ENCODE data around the gene HSD11B1L.

Gene HSD11B1L

DNA sequence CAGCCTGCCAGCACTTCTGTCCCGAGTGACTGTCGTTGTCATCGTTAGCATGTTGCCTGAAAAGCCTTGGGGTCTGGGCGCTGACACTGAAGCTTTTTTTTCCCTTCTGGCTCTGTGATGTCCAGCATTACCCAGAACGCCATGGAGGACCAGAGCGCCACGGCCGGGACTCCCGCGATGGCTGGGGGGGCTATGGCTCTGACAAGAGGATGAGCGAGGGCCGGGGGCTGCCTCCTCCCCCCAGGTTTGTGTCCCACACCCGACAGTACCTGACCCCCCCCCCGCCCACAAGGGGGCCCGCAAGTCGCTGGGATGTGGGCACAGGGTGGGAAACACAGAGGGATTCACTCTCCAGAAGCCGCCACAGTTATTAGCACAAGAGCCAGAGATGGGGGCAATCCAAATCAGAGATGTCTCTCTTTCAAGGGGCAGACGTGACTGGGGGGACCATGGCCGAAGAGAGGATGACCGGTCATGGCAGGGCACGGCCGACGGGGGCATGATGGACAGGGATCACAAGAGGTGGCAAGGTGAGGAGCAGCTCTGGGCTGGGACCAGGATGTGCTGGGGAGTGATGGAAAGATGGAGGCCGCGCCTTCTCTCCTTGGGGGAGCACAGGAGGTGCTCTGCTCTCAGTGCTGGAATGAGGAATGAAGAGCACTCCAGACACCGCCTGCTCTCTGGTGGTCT lies 13.8 kb upstream of the HSD11B1L start:
- Histone ChIP-seq H3K4me1 (ENCODE audit: control insufficient read depth, insufficient read depth, low read length) (peaks cover 7% of the 10 kb centered on the region; the same call in 1 of the 2 replicates), H3K36me3 (ENCODE audit: control insufficient read depth, insufficient read depth, low read length) (peaks cover 81% of the 10 kb centered on the region), H3K9me3 (ENCODE audit: control insufficient read depth, insufficient read depth, low read length) (no peaks in the 10 kb centered on the region), H3K27me3 (ENCODE audit: control insufficient read depth, insufficient read depth, low read length) (no peaks in the 10 kb centered on the region), H3K9ac (ENCODE audit: low read depth, low read length) (no peak overlapping the region), H3K27ac (ENCODE audit: low read depth, low read length) (peak overlapping the region; percentile 17), H3K4me3 (ENCODE audit: low read depth, low read length) (no peak overlapping the region)

DNA sequence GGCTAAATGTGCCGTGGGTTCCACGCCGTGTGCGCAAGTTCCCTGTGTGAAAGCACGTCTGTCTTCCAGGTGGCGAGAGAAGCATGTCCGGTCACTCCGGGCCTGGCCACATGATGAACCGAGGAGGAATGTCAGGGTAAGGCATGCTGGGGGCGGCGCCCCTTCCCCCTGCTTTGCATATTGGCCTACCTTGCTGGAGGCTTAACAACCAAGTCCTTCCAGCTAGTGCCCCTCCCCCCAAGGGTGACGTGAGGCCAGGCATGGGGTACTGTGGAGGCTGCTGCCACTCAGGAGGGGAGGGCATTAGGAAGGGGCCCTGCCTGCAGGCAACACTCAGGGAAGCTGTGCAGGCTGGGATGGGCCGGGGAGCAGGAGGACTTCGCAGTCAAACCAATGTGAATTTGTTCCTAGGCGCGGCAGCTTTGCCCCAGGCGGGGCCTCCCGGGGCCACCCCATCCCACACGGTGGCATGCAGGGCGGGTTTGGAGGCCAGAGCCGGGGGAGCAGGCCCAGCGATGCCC lies 13.0 kb upstream of the HSD11B1L start:
- H3K27me3 ChIP-seq (ENCODE audit: control insufficient read depth, insufficient read depth, low read length) = no peaks in the 10 kb centered on the region
- H3K36me3 ChIP-seq (ENCODE audit: control insufficient read depth, insufficient read depth, low read length) = peaks cover 74% of the 10 kb centered on the region
- H3K4me3 ChIP-seq (ENCODE audit: low read depth, low read length) = no peak overlapping the region
- H3K4me1 ChIP-seq (ENCODE audit: control insufficient read depth, insufficient read depth, low read length) = peaks cover 7% of the 10 kb centered on the region; the same call in 1 of the 2 replicates
- H3K27ac ChIP-seq (ENCODE audit: low read depth, low read length) = peak overlapping the region; percentile 17
- H3K9me3 ChIP-seq (ENCODE audit: control insufficient read depth, insufficient read depth, low read length) = no peaks in the 10 kb centered on the region
- H3K9ac ChIP-seq (ENCODE audit: low read depth, low read length) = no peak overlapping the region

DNA sequence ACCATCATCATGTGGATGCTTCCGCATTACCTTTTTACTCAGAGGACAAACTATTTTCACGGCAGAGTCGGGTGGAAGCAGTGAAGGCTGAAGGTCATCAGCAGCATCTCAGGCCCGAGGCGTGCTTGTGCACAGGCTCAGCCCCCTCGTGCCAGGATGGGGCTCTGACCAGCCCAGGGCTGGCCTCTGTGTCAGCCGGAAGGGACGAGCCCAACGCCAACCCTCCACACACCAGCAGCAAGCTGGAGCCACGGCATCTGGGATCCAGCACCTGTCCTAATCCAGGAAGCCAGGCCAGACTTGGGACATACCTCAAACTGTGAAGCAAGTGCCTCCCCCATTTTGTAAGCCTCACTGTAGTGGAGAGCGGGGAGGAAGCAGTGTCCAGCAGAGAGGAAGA lies 11.6 kb upstream of the HSD11B1L start:
- H3K4me1 ChIP-seq (ENCODE audit: control insufficient read depth, insufficient read depth, low read length) = peaks cover 7% of the 10 kb centered on the region; the same call in 1 of the 2 replicates
- peaks cover 64% of the 10 kb centered on the region for H3K36me3 ChIP-seq (ENCODE audit: control insufficient read depth, insufficient read depth, low read length)
- no peak overlapping the region for H3K27ac ChIP-seq (ENCODE audit: low read depth, low read length)
- no peaks in the 10 kb centered on the region for H3K9me3 ChIP-seq (ENCODE audit: control insufficient read depth, insufficient read depth, low read length)
- H3K27me3 ChIP-seq (ENCODE audit: control insufficient read depth, insufficient read depth, low read length) = no peaks in the 10 kb centered on the region
- H3K9ac ChIP-seq (ENCODE audit: low read depth, low read length) = no peak overlapping the region
- no peak overlapping the region for H3K4me3 ChIP-seq (ENCODE audit: low read depth, low read length)

DNA sequence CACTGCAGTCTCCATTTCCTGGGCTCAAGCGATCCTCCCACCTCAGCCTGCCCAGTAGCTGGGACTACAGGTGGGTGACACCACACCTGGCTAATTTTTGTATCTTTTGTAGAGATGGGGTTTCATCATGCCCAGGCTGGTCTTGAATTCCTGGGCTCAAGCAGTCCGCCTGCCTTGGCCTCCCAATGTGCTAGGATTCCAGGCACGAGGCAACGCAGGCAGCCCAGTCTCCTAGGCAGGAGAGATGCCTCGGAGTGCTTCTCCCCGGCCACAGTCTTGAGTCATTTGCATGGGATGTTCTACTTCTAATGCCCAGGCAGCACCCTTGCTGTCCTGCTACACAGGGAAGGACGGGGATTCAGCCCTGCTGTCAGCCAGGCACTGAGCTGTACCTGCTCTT lies 9.2 kb upstream of the HSD11B1L start:
- Histone ChIP-seq H3K36me3 (ENCODE audit: control insufficient read depth, insufficient read depth, low read length) (peaks cover 40% of the 10 kb centered on the region), H3K9ac (ENCODE audit: low read depth, low read length) (no peak overlapping the region), H3K27ac (ENCODE audit: low read depth, low read length) (no peak overlapping the region), H3K4me1 (ENCODE audit: control insufficient read depth, insufficient read depth, low read length) (peaks cover 7% of the 10 kb centered on the region; the same call in 1 of the 2 replicates), H3K27me3 (ENCODE audit: control insufficient read depth, insufficient read depth, low read length) (no peaks in the 10 kb centered on the region), H3K9me3 (ENCODE audit: control insufficient read depth, insufficient read depth, low read length) (no peaks in the 10 kb centered on the region), H3K4me3 (ENCODE audit: low read depth, low read length) (no peak overlapping the region)

DNA sequence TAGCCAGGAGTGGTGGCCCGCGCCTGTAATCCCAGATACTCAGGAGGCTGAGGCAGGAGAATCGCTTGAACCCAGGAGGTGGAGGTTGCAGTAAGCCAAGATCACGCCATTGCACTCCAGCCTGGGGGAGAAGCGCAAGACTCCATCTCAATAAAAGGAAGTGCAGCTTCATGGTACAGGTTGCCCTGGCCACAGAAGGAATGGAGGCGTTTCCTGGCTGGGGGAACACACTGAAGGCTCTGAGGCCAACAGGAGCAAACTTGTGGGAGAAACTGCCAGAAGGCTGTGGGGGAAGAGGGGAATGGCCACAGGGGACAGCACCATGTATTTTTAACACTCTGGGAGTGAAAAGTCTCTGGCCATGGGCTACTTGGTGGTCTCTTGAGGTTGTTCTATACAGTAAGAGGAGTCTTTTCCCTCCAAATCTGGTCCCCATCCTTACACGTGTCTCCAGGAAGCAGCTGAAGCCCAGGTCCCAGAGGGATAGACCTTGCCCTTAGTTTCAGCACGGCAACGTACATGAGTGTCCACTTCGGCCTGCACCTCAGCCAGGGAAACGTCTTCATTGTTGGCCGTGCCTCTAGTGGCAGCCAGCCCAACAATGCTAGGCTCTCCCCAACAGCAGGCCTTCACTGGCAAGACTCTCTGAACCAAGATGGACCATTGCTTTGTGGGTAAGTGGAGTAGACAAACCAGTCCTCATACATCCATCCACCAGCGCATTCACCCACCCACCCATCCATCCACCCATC lies 7.9 kb upstream of the HSD11B1L start:
- H3K4me3 ChIP-seq (ENCODE audit: low read depth, low read length) = no peak overlapping the region
- no peak overlapping the region for H3K27ac ChIP-seq (ENCODE audit: low read depth, low read length)
- H3K4me1 ChIP-seq (ENCODE audit: control insufficient read depth, insufficient read depth, low read length) = peaks cover 1% of the 10 kb centered on the region; the same call in 1 of the 2 replicates
- peaks cover 27% of the 10 kb centered on the region for H3K36me3 ChIP-seq (ENCODE audit: control insufficient read depth, insufficient read depth, low read length)
- H3K27me3 ChIP-seq (ENCODE audit: control insufficient read depth, insufficient read depth, low read length) = no peaks in the 10 kb centered on the region
- H3K9ac ChIP-seq (ENCODE audit: low read depth, low read length) = no peak overlapping the region
- H3K9me3 ChIP-seq (ENCODE audit: control insufficient read depth, insufficient read depth, low read length) = no peaks in the 10 kb centered on the region

DNA sequence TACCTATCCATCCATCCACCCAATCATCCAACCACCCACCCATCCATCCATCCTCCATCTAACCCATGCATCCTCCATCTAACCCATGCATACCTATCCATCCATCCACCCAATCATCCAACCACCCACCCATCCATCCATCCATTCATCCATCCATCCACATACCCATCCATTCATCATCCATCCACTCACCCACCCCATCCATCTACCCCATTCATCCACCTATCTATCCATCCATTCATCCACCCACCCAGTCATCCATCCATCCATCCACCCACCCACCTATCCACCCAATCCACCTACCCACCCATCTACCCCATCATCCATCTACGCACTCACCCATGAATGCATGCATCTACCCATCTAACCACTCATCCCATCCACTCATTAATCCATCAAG lies 7.1 kb upstream of the HSD11B1L start:
- Histone ChIP-seq H3K27me3 (ENCODE audit: control insufficient read depth, insufficient read depth, low read length) (no peaks in the 10 kb centered on the region), H3K9ac (ENCODE audit: low read depth, low read length) (no peak overlapping the region), H3K4me3 (ENCODE audit: low read depth, low read length) (no peak overlapping the region), H3K27ac (ENCODE audit: low read depth, low read length) (no peak overlapping the region), H3K36me3 (ENCODE audit: control insufficient read depth, insufficient read depth, low read length) (peaks cover 20% of the 10 kb centered on the region), H3K4me1 (ENCODE audit: control insufficient read depth, insufficient read depth, low read length) (no peaks in the 10 kb centered on the region), H3K9me3 (ENCODE audit: control insufficient read depth, insufficient read depth, low read length) (no peaks in the 10 kb centered on the region)

DNA sequence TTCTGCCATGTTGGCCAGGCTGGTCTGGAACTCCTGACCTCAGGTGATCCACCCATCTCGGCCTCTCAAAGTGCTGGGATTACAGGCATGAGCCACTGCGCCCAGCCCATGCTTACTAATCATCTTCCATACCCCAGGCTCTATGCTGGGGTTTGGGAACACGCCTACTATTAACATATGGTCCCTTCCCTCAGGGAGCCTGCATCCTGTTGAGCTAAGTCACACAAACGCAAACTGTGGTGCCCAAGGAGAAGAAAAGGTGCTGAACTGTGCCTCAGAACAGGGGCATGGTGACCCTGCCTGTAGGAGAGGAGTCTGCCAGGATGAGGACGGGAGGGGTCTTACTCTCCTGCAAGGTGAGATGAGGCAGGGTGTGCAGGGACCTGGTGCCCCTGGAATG lies 6.1 kb upstream of the HSD11B1L start:
- H3K9ac ChIP-seq (ENCODE audit: low read depth, low read length) = no peak overlapping the region
- no peak overlapping the region for H3K4me3 ChIP-seq (ENCODE audit: low read depth, low read length)
- H3K9me3 ChIP-seq (ENCODE audit: control insufficient read depth, insufficient read depth, low read length) = no peaks in the 10 kb centered on the region
- 0 out of 2 replicates have a peak, but pooled peaks cover 3% of the 10 kb centered on the region for H3K4me1 ChIP-seq (ENCODE audit: control insufficient read depth, insufficient read depth, low read length)
- H3K27me3 ChIP-seq (ENCODE audit: control insufficient read depth, insufficient read depth, low read length) = no peaks in the 10 kb centered on the region
- no peak overlapping the region for H3K27ac ChIP-seq (ENCODE audit: low read depth, low read length)
- H3K36me3 ChIP-seq (ENCODE audit: control insufficient read depth, insufficient read depth, low read length) = peaks cover 10% of the 10 kb centered on the region

DNA sequence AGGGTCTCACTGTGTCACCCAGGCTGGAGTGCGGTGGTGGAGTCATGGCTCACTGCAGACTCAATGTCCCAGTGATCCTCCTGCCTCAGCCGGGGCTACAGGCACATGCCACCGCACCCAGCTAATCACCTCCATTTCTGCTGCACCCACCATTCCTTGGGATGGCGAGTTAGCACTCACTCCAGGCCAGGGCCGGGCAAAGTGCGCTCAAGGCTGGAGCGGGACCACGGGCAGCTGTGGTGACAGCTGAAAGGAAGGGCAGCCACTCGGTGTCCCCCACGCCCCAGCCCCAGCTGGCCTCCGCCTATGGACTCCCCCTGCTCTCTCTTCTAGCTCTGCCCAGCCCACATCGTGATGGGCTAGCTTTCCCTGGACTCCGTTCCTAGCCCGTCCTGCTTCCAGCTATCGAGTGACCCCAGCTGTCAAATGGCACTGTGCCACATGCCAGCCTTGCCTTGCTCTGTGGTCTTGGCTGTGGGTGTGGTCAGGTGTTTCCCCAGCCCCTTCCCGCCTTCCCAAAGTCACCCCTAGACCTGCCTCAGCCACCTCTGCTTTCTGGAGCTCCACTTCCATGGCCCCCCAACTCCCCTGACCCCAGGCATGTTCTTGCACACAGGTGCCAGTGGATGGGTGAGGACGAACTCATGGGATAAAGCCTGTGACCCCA lies 4.6 kb upstream of the HSD11B1L start:
- 0 out of 2 replicates have a peak, but pooled peaks cover 6% of the 10 kb centered on the region for H3K36me3 ChIP-seq (ENCODE audit: control insufficient read depth, insufficient read depth, low read length)
- 0 out of 2 replicates have a peak, but pooled peaks cover 6% of the 10 kb centered on the region for H3K4me1 ChIP-seq (ENCODE audit: control insufficient read depth, insufficient read depth, low read length)
- no peaks in the 10 kb centered on the region for H3K9me3 ChIP-seq (ENCODE audit: control insufficient read depth, insufficient read depth, low read length)
- no peak overlapping the region for H3K4me3 ChIP-seq (ENCODE audit: low read depth, low read length)
- H3K27me3 ChIP-seq (ENCODE audit: control insufficient read depth, insufficient read depth, low read length) = no peaks in the 10 kb centered on the region
- H3K27ac ChIP-seq (ENCODE audit: low read depth, low read length) = no peak overlapping the region
- no peak overlapping the region for H3K9ac ChIP-seq (ENCODE audit: low read depth, low read length)

DNA sequence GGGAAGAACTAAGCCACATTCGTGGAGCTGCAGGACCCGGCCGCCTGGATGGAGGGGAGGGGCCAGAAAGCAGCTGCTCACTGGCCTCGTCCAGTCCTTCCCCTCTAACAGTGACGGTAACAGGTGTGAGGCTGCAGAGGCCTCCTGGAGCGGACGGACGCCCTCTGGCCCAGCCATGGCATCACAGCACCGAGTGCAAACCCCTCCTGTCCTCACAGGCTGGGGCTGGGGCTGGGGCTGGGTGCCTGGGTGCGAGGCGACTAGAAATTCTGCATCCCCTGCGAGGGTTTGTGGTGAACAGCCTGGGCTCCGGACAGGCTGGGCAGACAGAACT lies 4.1 kb upstream of the HSD11B1L start:
- H3K4me1 ChIP-seq (ENCODE audit: control insufficient read depth, insufficient read depth, low read length) = 0 out of 2 replicates have a peak, but pooled peaks cover 6% of the 10 kb centered on the region
- no peak overlapping the region for H3K27ac ChIP-seq (ENCODE audit: low read depth, low read length)
- H3K9me3 ChIP-seq (ENCODE audit: control insufficient read depth, insufficient read depth, low read length) = no peaks in the 10 kb centered on the region
- H3K4me3 ChIP-seq (ENCODE audit: low read depth, low read length) = no peak overlapping the region
- 0 out of 2 replicates have a peak, but pooled peaks cover 4% of the 10 kb centered on the region for H3K36me3 ChIP-seq (ENCODE audit: control insufficient read depth, insufficient read depth, low read length)
- H3K9ac ChIP-seq (ENCODE audit: low read depth, low read length) = no peak overlapping the region
- no peaks in the 10 kb centered on the region for H3K27me3 ChIP-seq (ENCODE audit: control insufficient read depth, insufficient read depth, low read length)

DNA sequence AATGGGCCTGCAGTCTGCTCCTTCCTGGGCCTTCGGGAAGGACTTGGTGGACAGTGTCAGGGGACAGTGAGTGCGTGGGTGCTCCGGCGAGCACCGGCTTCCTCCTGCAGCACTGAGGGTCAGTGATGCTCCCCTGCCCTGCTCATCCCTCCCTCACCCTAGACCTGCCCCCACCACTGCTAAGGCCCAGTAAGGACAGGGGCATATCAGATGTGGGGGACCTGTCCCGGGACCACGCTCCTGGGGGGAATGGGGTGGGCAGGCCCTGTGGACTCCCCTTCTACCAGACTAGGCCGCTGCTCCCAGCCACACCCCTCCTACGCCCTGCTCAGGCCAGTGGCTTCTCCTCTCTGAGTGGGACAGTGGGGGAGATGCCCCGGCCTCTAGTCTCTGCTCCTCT lies 3.7 kb upstream of the HSD11B1L start:
- H3K27ac ChIP-seq (ENCODE audit: low read depth, low read length) = no peak overlapping the region
- H3K9ac ChIP-seq (ENCODE audit: low read depth, low read length) = no peak overlapping the region
- H3K27me3 ChIP-seq (ENCODE audit: control insufficient read depth, insufficient read depth, low read length) = no peaks in the 10 kb centered on the region
- no peak overlapping the region for H3K4me3 ChIP-seq (ENCODE audit: low read depth, low read length)
- H3K9me3 ChIP-seq (ENCODE audit: control insufficient read depth, insufficient read depth, low read length) = no peaks in the 10 kb centered on the region
- H3K4me1 ChIP-seq (ENCODE audit: control insufficient read depth, insufficient read depth, low read length) = 0 out of 2 replicates have a peak, but pooled peaks cover 6% of the 10 kb centered on the region
- H3K36me3 ChIP-seq (ENCODE audit: control insufficient read depth, insufficient read depth, low read length) = 0 out of 2 replicates have a peak, but pooled peaks cover 4% of the 10 kb centered on the region
